Hematopoietic multipotent progenitor cell (in vitro differentiated cells): Measurements from ENCODE around the gene CNFN. TPM values are rescaled to one million over a fixed set of nuclear protein-coding genes. Genes with fewer than 3 reads are reported as not detected.
"Not testable (repeated sequence)": the region's sequence is repeated elsewhere in the genome, so short reads cannot be mapped to it uniquely, and the experiment has no call there.

Experiments used
- DNase-seq, 3 donors: peaks; one replicate each; pipeline ENCODE4 v3.0.0-alpha.2; 2011 to 2015; ENCODE audit warnings: low read depth in 2 of 3, low spot score in 2 of 3
- small RNA-seq: library from RNA; depleted of rRNA; stranded (forward); fragments of <200 nt; gene quantifications from one replicate; pipeline ENCODE3, GENCODE V24; 2012
- total RNA-seq: library from RNA; depleted of rRNA; stranded (reverse); fragments of >200 nt; gene quantifications from one replicate; pipeline ENCODE4 v1.2.3, GENCODE V29; 2012

The CNFN gene
- total RNA-seq, 1 donor = 1.1 TPM

GRCh38 chr19:42352301-42353259 lies 37.5 kb downstream of the CNFN start:
- DNase-seq = peak in 1 of 3 donors; percentile 5

GRCh38 chr19:42351079-42351735 lies 38.9 kb downstream of the CNFN start:
- DNase-seq = no peak

- no peak for DNase-seq
These were observed 39.7 kb downstream of the CNFN start for GRCh38 chr19:42350417-42350816.

GRCh38 chr19:42349378-42350107 lies 40.6 kb downstream of the CNFN start:
- DNase-seq = no peak

- no peak for DNase-seq
These were observed 41.9 kb downstream of the CNFN start for GRCh38 chr19:42348211-42348610.

GRCh38 chr19:42345191-42345812 lies 44.8 kb downstream of the CNFN start:
- no peak for DNase-seq

GRCh38 chr19:42344336-42344893 lies 45.7 kb downstream of the CNFN start:
- no peak for DNase-seq

- peak in 1 of 3 donors; percentile 17 for DNase-seq
These were observed 46.6 kb downstream of the CNFN start for GRCh38 chr19:42343344-42344110.

GRCh38 chr19:42339922-42340321 lies 50.2 kb downstream of the CNFN start:
- not testable (repeated sequence) for DNase-seq

- DNase-seq = not testable (repeated sequence)
These were observed 50.8 kb downstream of the CNFN start for GRCh38 chr19:42339126-42339860.

Small RNA genes lying within 50 kb of the gene (small RNA-seq; reads per million reads assigned to genes)
- not detected for gene MIR8077

Other genes with a start within 250 kb of the CNFN start
- 78.1 TPM for gene DEDD2, start 172.6 kb downstream of the CNFN start, total RNA-seq
- gene ZNF526, start 170.0 kb downstream of the CNFN start, total RNA-seq = 16.2 TPM
- gene GSK3A, start 147.7 kb downstream of the CNFN start, total RNA-seq = 24.5 TPM
- gene ERF, start 135.2 kb downstream of the CNFN start, total RNA-seq = 39.0 TPM
- 43.1 TPM for gene CIC, start 121.0 kb downstream of the CNFN start, total RNA-seq
- gene PRR19, start 88.2 kb downstream of the CNFN start, total RNA-seq = 0.54 TPM
- 119 TPM for gene PAFAH1B3, start 87.7 kb downstream of the CNFN start, total RNA-seq
- gene TMEM145, start 77.0 kb downstream of the CNFN start, total RNA-seq = not detected
- gene MEGF8, start 64.7 kb downstream of the CNFN start, total RNA-seq = 17.2 TPM
- gene LIPE, start 37.1 kb upstream of the CNFN start, total RNA-seq = 9.2 TPM
- not detected for gene CXCL17, start 52.6 kb upstream of the CNFN start, total RNA-seq
- gene CEACAM1, start 138.2 kb upstream of the CNFN start, total RNA-seq = 1.3 TPM
- gene CEACAM8, start 204.6 kb upstream of the CNFN start, total RNA-seq = 0.27 TPM